A673 (cell line): Measurements from ENCODE around the gene SYCP1. TPM values are rescaled to one million over a fixed set of nuclear protein-coding genes. Genes with fewer than 3 reads are reported as not detected.

Experiments used
- BruUV-seq: library from RNA; stranded (reverse); fragments of 400-500 nt; replicated peaks from 2 replicates; lab custom pipeline; 2021; lab: Mats Ljungman, UMichigan
- CTCF ChIA-PET: fragments of 300-600 bp; sonication (Branson Sonifier 250); formaldehyde crosslinking; loops from one replicate; lab custom pipeline; 2022; ENCODE audit warnings: antibody characterized with exemption; lab: Charles Lee
- POLR2A ChIA-PET: fragments of 300-600 bp; sonication (Branson Sonifier 250); formaldehyde crosslinking; loops from one replicate; lab custom pipeline; 2022; ENCODE audit warnings: antibody characterized with exemption; ENCODE audit not compliant: low non-redundant PET; lab: Charles Lee
- DNase-seq: peaks from one replicate; pipeline ENCODE4 v3.0.0-alpha.2; 2015; ENCODE audit warnings: low spot score
- H3K27ac ChIP-seq: fragments of 200-600 bp; sonication (generic); 2 replicates; pipeline ENCODE4 v1.5.1; 2016; ENCODE audit warnings: mixed run types, low read depth, mild to moderate bottlenecking, mixed read lengths, antibody characterized with exemption, low read length; ENCODE audit not compliant: poor library complexity, severe bottlenecking
- H3K27me3 ChIP-seq: fragments of 200-600 bp; sonication (generic); replicated peaks from 2 replicates; pipeline ENCODE4 v1.6.1; 2017; ENCODE audit warnings: mixed run types, low read depth, mild to moderate bottlenecking, mixed read lengths, antibody characterized with exemption, low read length; ENCODE audit not compliant: insufficient read depth, poor library complexity
- H3K36me3 ChIP-seq: fragments of 200-600 bp; sonication (generic); 2 replicates; pipeline ENCODE4 v1.6.1; 2016; ENCODE audit warnings: mixed run types, mild to moderate bottlenecking, mixed read lengths, antibody characterized with exemption, low read length; ENCODE audit not compliant: insufficient read depth, poor library complexity, severe bottlenecking
- H3K4me1 ChIP-seq: fragments of 200-600 bp; sonication (generic); 2 replicates; pipeline ENCODE4 v1.6.1; 2017; ENCODE audit warnings: mixed run types, mild to moderate bottlenecking, mixed read lengths, antibody characterized with exemption, low read length; ENCODE audit not compliant: insufficient read depth, poor library complexity, severe bottlenecking
- H3K4me3 ChIP-seq: fragments of 200-600 bp; sonication (generic); 2 replicates; pipeline ENCODE4 v1.5.1; 2016; ENCODE audit warnings: low read depth, mixed run types, mild to moderate bottlenecking, mixed read lengths, low read length; ENCODE audit not compliant: poor library complexity, severe bottlenecking
- H3K9me3 ChIP-seq: fragments of 200-600 bp; sonication (generic); 2 replicates; pipeline ENCODE4 v1.6.1; 2016; ENCODE audit warnings: mixed run types, low read depth, mild to moderate bottlenecking, mixed read lengths, antibody characterized with exemption, low read length; ENCODE audit not compliant: poor library complexity, severe bottlenecking
- EZH2 ChIP-seq: fragments of 200-600 bp; sonication (generic); IDR thresholded peaks from 2 replicates; pipeline ENCODE4 v1.6.1; 2017; ENCODE audit warnings: borderline replicate concordance, low read depth, mild to moderate bottlenecking, mixed read lengths, antibody characterized with exemption, low read length; ENCODE audit not compliant: poor library complexity, severe bottlenecking
- intact Hi-C: fragments of 100-400 bp; cut with micrococcal nuclease; formaldehyde crosslinking; loops from one replicate; pipeline ENCODE4 v1.10.0; 2022; ENCODE audit not compliant: unreplicated experiment
- total RNA-seq: library from RNA; stranded (reverse); gene quantifications from 2 replicates; pipeline ENCODE4 v1.2.3, GENCODE V29; 2021
- TF ChIP-seq, protein P1 (sequence below): fragments of 300-800, 200-600 bp; sonication (generic); conservative IDR thresholded peaks from 2 replicates; pipeline ENCODE4 v1.5.1; 2017; ENCODE audit warnings: low read depth, mild to moderate bottlenecking, antibody characterized with exemption, low read length, moderate library complexity, mixed read lengths

SYCP1 gene
- total RNA-seq, 1 experiment from 2014 or later = 0.41 TPM

DNA sequence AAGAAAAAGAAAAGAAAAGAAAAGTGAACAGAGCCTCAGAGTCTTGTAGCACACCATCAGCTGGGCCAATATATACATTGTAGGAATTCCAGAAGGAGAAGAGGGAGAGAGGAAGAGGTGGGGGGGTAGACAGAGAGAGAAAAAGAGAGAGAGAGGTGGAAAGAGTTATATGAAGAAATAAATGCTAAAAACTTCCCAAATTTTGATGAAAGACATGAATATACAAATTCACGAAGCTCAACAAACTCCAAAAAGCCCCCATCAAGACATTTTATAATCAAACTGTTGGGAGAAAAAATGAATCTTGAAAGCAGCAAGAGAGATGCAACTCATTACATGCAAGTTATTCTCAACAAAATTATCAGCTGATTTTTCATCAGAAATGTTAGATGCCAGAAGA, 133.4 kb downstream of the SYCP1 start:
- TF ChIP-seq, protein P1, sequence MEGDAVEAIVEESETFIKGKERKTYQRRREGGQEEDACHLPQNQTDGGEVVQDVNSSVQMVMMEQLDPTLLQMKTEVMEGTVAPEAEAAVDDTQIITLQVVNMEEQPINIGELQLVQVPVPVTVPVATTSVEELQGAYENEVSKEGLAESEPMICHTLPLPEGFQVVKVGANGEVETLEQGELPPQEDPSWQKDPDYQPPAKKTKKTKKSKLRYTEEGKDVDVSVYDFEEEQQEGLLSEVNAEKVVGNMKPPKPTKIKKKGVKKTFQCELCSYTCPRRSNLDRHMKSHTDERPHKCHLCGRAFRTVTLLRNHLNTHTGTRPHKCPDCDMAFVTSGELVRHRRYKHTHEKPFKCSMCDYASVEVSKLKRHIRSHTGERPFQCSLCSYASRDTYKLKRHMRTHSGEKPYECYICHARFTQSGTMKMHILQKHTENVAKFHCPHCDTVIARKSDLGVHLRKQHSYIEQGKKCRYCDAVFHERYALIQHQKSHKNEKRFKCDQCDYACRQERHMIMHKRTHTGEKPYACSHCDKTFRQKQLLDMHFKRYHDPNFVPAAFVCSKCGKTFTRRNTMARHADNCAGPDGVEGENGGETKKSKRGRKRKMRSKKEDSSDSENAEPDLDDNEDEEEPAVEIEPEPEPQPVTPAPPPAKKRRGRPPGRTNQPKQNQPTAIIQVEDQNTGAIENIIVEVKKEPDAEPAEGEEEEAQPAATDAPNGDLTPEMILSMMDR = no peak
- no peak for TF ChIP-seq EZH2
- intact Hi-C loops = no loop called here
- no peak overlapping the region for H3K4me3 ChIP-seq
- H3K27me3 ChIP-seq = peaks cover 9% of the 10 kb centered on the region
- H3K9me3 ChIP-seq = peaks cover 18% of the 10 kb centered on the region
- no peak for DNase-seq
- H3K36me3 ChIP-seq = no peaks in the 10 kb centered on the region
- ChIA-PET POLR2A (no interaction called here), CTCF (no interaction called here)
- H3K27ac ChIP-seq = no peak overlapping the region
- no TSS peak for BruUV-seq
- H3K4me1 ChIP-seq = no peaks in the 10 kb centered on the region

DNA sequence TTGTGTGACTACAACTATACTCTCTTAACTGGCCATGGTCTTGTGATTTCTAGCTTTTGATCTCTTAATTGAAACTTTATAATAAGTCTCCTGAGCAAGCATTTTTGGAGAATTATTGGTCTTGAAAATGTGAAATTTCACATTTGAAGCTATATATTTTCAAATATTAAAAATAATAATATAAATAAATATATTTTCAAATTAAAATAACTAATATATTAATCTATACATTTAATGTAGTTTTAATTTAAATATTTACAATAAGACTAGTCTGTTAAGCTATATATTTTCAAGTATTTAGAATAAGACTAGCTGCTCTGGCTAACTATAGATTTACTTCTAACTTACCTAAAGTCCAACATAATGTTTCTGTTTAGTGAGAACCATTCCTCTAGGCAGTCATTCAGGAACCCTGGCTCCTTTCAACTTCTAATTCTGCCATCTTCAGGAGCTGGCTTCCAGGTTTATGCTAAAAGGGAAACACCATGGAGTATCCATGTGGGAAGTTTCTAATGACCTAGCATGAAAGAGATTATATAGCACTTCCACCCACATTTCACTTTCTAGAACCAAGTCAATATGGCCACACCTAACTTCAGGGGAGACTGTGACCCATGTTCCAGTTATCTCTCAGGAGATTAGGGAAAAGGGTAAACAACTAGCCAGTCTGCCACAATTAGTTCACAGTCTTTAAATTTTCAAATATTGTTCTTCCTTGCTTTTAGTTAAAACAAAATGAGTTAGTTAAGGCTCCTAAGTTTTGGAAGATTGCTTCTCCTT, 143.0 kb downstream of the SYCP1 start:
- no peak for DNase-seq
- Histone ChIP-seq H3K4me1 (no peaks in the 10 kb centered on the region), H3K27me3 (peaks cover 63% of the 10 kb centered on the region), H3K4me3 (no peak overlapping the region), H3K27ac (no peak overlapping the region), H3K9me3 (no peaks in the 10 kb centered on the region), H3K36me3 (no peaks in the 10 kb centered on the region)
- intact Hi-C loops = no loop called here
- TF ChIP-seq, protein P1 = no peak
- TF ChIP-seq EZH2 = no peak
- ChIA-PET CTCF (no interaction called here), POLR2A (interaction anchor here (0.6 kb wide), 1 partner anchor 1148 kb away, joined by 3 read pairs; no protein-coding TSS in a partner anchor)
- no TSS peak for BruUV-seq

DNA sequence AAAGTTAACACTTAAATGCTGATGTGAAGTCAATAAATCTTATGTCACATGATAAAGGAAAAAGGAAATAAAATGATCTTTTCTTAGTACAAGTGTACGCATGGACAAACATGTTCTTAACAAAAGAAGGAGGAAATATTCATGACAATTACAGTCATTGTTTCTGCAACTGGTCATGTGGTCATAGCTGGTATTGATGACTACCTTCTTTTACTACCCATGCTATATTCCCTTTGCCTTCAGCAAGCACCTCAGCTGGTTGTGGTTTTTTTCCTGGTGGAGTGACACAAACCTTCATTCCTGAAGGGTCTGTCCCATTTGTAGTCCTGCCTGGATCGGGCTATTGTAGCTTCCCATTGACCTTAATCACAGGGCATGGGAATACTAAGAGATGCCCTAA, 151.5 kb downstream of the SYCP1 start:
- no peak for TF ChIP-seq EZH2
- TF ChIP-seq, protein P1 = no peak
- no peak overlapping the region for H3K27ac ChIP-seq
- POLR2A ChIA-PET = no interaction called here
- CTCF ChIA-PET = no interaction called here
- H3K4me1 ChIP-seq = no peaks in the 10 kb centered on the region
- peaks cover 8% of the 10 kb centered on the region for H3K27me3 ChIP-seq
- no peaks in the 10 kb centered on the region for H3K36me3 ChIP-seq
- H3K9me3 ChIP-seq = no peaks in the 10 kb centered on the region
- no TSS peak for BruUV-seq
- intact Hi-C loops = no loop called here
- H3K4me3 ChIP-seq = no peak overlapping the region
- no peak for DNase-seq
